GM21723 (cell line): ENCODE results near the gene TFB1M.
"Not testable (repeated sequence)": the region's sequence is repeated elsewhere in the genome, so short reads cannot be mapped to it uniquely, and the experiment has no call there.

ENCODE experiments used
- ATAC-seq: cut with Tn5 transposase; IDR thresholded peaks from one replicate; pipeline ENCODE4 v1.9.1; 2021; ENCODE audit warnings: mild to moderate bottlenecking, moderate library complexity; ENCODE audit not compliant: unreplicated experiment

Gene TFB1M

DNA sequence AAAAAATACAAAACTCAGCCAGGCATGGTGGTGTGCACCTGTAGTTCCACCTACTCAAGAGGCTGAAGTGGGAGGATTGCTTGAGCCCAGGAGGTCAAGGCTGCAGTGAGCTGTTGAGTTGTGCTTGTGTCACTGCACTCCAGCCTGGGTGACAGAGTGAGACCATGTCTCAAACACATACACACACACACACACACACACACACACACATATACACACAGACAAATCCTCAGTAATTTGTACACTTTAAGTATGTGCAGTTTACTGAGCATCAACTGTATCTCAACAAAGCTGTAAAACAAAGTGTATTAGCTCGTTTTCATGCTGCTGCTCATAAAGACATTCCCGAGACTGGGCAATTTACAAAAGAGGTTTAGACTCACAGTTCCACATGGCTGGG lies 7.3 kb downstream of the TFB1M start:
- ATAC-seq, result no peak

DNA sequence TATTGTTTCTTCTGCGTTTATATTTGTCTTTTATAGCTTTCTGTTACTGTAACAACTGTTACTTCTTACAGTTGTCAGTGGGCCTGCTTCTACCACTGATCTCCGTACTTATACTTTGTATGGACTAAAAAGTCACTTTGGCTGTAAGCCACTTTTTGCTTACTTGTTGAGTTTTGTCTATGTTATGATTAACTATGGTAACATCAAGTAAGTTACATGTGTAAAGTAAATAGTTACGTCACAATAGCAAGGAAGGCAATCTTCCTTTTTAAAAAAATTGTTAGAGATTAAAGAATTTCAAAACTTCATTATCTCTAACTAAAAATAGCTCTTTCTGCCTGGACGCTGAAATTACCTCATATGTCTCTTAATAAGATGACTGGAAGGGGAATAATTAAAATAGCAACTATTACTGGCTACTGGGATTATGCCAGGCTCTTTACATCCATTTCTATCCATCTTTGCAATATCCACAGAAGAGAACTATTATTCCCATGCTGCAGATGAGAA lies 10.9 kb downstream of the TFB1M start:
- no peak for ATAC-seq

DNA sequence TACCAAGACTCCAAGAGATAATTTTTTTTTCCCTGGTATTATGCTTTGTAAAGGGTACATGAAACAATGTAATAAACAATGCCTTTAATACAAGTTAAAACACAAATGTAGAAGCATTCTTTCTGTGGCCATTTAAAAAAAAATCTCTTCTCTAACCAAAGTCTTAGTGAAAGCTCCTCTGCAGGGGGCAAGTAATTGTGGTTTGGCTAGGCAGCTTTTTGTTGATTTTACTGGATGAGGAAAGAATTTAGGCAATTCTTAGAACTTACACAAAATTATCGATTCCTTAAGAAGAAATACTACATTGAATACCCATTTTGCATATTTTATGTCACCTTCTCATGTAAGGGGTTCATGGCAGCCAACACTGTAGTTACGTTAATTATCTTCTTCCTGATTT lies 12.4 kb downstream of the TFB1M start:
- no peak for ATAC-seq

DNA sequence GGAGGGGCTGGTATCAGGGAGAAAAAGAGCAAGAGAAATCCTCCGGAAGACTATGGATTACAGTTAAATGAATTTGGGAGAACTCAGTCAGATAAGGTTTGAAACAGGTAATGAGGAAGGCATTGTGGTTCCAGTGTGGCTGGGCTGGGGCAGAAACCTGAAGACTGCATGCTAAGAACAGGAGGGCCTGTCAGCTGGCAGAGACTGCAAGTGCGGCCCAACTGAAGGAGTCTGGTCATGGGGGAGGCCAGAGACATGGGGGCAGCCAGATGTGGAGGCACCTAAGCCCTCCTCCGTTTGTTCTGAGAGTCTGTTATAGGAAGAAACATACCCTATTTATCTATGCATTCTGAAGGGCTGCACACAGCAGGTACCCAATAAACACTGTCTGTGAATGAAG lies 16.6 kb downstream of the TFB1M start:
- no peak for ATAC-seq

DNA sequence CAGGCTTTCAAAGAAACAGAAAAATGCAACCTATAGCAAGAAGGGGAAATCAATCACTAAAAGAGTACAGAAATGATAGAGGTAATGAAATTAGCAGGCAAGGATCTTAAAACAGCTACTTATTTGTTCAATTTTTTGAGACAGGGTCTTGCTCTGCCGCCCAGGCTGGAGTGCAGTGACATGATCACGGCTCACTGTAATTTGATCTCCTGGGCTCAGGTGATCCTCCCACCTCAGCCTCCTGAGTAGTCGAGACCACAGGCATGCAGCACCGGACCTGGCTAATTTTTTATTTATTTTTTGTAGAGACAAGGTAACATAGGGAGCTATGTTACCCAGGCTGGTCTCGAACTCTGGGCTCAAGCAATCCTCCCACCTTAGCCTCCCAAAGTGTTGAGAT lies 21.6 kb downstream of the TFB1M start:
- no peak for ATAC-seq

DNA sequence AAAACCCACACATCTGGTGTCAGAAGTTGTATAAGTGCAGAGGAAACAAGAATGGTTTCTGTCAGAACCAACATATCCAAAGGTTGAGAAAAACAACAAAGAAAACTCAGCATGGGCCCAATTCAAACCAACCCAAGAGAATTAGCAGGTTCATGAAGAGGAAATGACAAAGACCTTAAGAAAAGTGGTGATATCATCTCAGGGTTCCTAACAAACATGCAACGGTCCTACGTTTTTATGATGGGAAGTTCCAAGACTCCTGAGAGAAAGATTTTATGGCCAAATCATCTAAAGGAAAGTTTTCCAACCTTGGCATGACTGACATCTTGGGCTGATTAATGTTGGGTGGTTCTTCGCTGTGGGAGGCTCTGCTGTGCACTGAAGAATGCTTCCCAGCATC lies 23.0 kb downstream of the TFB1M start:
- no peak for ATAC-seq

DNA sequence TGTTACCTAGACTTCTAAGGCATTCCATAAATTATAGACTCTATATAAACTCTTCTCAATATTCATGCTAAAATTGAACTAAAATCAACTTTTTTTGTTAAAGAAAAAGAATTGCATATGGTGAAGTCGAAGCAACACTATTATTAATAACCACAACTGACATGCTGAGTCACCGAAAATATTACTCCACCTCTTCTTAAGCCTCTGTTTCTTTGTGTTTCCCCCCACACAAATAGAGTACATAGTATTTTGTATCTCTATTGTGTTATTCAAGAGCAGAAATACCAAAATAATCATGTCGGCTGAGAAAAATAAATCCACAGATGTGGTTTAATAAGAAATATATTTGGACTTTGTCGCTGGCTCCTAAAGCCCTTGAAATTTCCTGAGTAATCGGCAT lies 23.8 kb downstream of the TFB1M start:
- no peak for ATAC-seq

DNA sequence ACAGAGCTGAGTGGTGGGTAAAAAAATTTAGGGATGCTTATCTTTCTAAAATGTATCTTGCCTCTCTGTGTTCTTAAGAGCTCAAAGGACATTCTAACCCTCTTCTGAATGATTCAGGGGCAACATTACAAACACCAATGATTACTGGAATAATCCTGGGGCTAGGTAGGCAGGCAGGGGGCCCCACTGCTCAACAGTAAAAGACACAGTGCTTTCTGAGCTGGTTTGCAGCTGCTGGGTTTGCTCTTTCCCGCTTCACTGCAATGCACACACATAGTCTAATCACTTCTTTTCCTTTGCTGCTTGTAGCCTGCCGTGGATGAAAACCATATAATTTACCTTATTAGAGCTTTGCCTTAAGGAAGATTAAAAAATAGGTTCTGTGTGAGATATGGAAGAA lies 26.5 kb downstream of the TFB1M start:
- no peak for ATAC-seq

DNA sequence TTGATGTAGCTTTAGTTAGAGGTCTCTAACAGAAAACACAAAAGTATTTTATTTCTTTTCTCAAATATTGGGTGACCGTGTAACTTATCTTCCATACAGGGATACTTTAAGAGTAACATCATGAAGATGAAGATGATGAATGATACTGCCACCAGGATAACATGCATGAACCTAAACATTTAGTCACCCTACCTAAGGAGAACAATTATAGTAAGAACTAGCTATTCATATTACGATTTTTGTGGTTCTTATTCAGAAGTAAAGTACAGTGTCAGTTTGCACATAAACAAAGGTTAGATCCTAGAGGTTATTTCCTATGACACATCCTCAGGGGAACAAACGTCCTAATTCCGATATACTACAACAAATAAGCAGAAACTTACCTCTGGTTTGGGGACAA lies 29.5 kb downstream of the TFB1M start:
- no peak for ATAC-seq

DNA sequence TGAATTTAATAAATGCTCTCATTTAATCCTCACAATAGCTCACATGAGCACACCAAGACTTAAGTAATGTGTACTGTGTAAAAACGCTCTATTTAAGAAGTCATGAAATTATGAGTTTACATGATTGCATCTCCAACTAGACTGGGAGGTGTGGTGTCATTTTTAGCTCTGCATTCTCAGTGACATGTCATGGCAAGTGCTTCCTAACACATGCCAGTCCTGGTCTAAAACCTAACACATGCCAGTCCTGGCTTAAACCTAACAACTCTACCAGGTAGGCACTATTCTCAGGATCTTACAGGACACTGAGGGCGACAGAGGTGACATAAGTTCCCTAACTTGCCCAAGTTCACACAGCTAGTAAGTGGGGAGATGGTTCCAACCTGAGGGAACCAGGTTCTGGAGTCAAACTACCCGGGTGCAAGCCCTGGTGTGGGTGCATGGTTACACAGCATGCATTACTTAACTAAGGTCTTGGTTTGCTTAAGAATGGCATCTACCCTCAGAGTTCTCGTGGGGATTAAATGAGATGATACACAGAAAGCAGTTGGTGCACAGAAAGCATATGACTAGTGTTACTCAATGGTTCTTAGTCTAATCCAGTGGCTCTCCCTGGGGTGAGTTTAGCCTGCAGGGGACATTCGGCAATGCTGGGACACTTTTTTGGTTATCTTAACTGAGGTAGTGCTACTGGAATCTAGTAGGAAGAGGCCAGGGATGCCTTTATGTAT lies 35.8 kb downstream of the TFB1M start:
- no peak for ATAC-seq

DNA sequence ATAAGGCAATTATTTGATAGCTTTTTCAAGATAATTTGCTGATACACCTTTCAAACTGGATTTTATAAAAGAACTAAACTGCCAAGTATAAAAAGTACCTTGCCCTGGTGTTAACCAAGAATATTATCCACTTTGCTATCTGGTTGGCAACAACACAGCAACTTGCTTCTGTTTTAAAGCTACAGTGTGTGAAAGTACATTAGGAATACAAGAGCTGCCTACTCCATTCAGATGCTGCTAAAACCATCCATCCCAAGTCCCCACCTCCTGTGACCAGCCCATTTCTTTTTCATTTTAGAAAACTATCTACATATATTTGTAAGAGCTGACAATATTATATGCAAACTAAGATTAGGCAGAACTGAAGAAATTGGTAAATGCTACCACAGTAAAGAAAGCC lies 37.6 kb downstream of the TFB1M start:
- no peak for ATAC-seq

DNA sequence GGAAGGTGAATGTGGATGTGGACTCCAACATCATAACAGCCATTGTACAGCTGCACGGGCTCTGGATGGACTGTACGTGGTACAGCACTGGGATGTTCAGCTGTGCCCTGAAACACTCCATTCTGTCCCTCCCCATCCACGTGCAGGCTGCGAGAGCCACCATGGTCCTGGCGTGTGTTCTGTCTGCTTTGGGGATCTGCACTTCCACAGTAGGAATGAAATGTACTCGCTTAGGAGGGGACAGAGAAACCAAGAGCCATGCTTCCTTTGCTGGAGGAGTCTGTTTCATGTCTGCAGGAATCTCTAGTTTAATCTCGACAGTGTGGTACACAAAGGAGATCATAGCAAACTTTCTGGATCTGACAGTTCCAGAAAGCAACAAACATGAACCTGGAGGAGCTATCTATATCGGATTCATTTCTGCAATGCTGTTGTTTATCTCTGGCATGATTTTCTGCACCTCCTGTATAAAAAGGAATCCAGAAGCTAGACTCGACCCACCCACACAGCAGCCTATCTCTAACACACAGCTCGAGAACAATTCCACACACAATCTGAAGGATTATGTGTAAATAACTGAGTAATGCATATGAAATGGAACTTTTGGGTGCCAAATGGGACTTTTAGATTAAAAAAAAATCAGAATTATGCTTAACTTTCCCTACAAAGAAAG lies 38.3 kb downstream of the TFB1M start:
- ATAC-seq, result no peak

DNA sequence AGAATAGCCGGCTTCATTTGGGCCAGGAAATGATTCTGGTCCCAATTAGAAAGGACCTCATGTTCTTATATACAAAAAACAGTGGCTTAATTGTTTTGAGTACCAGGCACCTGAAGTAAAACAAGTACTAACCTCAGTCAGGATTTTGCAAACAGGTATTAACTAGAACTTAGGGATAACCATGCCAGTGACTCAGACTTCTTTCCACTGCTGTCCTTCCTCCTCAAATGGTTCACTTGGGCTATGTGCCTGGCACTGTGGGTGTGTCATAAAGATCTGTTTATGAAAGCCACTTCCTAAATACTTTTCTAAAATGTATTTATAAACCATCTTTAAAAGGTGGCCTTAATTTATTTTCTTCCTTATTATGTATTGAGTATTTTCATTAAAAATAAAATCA lies 39.8 kb downstream of the TFB1M start:
- no peak for ATAC-seq

DNA sequence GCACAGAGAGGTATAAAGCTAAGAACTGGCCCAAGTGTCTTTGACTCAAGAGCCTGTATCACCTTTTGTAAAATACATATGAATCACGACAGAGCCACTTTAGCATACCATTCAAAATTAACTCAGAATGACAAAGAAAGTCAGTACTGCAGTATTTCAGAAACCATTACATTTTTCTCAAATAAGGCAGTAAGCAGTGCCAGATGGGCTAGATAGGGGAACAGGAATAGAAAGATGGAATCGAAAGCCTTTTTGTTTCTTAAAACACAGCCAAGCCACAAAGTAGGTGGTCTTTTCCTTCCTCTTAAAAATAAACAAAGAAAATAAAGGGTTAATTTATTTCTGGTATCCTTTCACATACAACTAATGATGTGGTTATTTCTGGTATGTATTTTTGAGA lies 40.2 kb downstream of the TFB1M start:
- ATAC-seq, result no peak

DNA sequence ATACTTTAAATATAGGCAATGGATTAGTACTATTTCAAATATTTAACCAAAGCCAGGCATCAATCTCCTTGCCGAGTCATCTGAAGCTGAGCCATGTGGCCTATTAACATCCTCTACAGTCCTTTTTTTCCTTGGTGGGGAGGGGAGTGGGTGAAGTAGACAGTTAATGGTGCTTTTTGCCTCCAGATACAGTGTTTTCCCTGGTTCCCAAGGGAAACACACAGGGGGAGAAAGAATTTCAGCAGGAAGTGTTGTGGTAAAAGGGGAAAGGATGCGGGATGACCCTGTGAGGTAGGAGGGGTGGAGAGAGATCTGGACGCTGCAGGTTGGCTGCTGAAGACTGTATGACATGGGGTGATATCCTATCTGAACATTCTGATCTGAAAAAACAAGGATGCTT lies 40.9 kb downstream of the TFB1M start:
- no peak for ATAC-seq

DNA sequence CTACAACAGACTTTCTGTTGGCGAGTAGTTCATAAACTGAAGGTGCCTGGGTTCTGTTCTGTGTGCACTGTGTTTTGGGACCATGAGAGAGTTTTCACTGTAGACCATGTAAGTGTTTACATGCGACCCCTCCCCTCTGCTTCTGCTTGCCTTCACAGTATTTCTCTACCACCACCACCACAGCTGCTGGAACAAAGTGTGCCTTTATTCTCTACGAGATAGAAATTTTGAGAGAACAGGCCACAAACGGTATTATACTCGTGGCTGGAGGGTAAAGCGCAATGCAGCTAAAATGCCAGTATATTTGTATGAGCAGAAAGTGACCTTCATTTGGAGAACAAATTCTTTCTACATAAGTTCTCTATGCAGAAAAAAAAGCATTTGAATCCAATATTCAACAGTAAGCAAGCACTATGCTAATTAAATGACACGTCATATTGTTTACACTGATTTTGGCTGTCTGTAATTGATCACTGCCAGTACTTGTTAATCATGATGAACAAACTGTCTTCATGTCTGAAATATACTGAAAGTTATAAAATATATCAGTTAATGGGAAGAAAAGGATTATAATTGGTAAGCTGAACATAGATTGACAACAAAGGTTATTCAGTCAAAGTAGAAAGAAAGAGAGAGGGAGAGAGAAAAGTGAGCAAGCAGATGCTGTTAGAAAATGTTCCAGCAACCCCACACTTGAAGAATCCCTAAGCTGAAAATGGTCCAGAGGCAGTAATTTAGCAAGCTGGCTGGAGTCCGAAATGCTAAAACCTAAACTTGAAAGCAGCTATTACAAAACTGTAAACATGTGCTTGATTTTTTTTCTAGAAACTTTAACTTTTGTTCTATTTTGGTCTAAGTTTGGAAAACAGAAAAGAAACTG lies 41.7 kb downstream of the TFB1M start:
- ATAC-seq, result no peak

DNA sequence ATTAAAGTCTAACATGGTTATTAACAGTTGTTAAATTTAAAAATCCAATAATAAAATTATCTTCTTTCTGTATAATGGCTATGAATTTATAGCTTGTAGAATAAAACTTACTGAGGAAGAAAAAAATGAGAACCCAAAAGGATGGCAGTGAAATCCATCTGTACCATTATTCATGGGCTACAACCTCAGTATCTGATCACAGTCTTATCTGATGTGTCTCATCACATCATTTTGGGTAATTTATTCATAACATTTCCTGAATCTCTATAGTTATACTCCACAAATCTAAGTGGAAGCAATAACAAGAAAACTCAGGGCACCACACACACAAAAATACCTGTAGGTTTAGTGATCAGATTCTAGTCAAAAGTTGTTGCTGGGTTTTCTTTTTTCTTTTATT lies 43.1 kb downstream of the TFB1M start:
- ATAC-seq, result no peak

DNA sequence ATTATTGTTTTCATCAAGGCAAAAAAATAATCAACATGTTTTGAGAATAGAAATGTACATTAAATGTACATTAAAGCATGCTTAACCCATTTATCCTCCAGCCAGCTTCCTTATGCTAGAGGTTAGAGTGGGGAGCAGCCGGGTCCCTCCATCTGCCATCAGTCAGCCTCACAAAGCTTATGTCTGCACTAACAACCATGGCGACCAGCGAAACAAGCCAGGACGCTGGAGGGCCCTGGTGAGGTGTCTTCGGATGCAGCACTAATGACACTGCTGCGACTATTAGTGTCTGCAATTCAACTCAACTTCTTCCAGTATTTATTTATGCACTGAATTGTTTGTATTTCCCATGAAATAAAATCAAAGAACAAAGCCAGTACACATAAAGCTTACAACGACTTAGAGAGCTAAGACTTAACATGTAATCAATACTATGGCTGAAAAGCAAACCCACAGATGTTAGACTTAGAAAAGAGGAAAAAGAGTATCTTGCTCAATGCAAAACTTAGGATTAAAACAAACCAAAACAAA lies 43.7 kb downstream of the TFB1M start:
- ATAC-seq, result no peak

DNA sequence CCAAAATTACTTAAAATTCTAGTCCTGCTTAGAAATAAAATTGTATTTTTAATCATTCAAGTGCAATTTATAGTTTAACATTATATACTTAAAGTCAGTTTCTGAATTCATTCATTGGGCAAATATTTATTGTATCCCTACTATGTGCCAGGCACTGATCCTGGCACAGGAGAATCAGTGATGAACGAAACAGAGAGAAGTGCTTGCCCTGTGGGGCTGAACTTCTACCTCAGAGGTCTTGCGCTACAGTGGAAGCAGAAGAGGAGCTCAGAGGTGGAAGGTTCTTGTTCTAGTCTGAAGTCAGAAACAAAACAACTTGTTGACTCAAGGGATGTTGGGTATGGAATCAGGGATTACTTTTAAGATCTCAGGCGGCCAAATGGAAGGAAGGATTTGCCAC lies 44.5 kb downstream of the TFB1M start:
- no peak for ATAC-seq

DNA sequence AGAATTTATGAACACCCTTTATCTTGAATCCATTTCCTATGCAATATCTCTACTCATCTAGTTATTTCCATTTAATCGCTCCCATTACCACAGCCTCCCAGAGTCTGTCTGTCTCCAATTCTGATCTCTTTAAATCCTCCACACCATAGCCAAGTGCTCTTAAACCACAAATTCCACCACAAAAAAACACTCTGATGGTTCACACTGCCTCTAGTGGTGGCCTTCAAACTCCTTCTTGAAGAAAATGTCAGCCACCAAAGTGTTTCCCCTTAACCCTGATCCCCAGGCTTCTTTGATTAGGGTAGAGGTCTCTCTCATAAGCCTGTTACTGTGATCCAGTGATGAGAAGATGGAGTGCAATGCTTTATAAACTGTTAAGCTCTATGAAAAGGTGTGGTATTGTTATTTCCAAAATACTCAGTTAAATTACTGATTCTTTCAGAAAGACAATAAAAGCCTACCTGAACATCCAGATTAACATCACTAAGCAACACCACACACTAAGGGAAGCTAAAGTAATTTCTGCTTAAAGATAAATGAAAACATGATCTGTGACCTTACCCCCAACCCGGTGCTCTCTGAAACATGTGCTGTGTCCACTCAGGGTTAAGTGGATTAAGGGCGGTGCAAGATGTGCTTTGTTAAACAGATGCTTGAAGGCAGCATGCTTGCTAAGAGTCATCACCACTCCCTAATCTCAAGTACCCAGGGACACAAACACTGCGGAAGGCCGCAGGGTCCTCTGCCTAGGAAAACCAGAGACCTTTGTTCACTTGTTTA lies 46.0 kb downstream of the TFB1M start:
- ATAC-seq, result not testable (repeated sequence)

DNA sequence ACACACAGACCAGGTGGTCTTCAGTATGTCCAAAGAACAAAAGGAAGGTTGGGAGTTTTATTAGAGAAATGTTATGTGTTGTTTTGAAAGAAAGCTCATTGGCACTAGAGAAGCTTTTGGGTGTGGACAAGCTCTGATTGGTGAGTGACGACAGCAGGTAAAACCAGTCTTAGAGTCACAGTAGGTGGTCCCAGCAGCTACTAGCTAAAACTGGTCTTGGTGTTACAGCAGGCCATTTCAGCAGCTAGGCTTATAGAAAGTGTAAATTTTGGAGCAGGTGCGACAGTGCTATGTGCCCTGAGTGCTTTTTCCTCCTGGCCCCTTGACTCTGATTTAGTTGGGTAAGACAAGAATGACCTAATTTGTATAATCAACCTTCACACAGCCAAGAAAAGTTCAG lies 46.9 kb downstream of the TFB1M start:
- ATAC-seq, result no peak
